HepG2 (cell line): ENCODE results near the gene ID3. TPM values are rescaled to one million over a fixed set of nuclear protein-coding genes. Genes with fewer than 3 reads are reported as not detected.
A peak's percentile ranks its signal among the peaks of the same experiment; 100 is the strongest.

Experiments
- AFF4 ChIP-seq: sonication (generic); formaldehyde crosslinking; IDR thresholded peaks from 2 replicates; pipeline ENCODE4 v1.4.0; 2020; ENCODE audit warnings: missing genetic modification reagents
- CHD2 ChIP-seq: IDR thresholded peaks from 2 replicates; pipeline ENCODE4 v1.6.1; 2011; ENCODE audit warnings: low read depth, low read length, improper control_type of control experiment
- CHD4 ChIP-seq: fragments of 200-600 bp; sonication (generic); IDR thresholded peaks from 2 replicates; pipeline ENCODE4 v1.7.0; 2017; ENCODE audit warnings: mild to moderate bottlenecking, low read length, borderline replicate concordance
- CREB1 ChIP-seq, 2 experiments: fragments of 450-650 bp in 1 of 2; IDR thresholded peaks; 2 replicates each; pipeline ENCODE4 v1.6.1; 2016 to 2017; ENCODE audit warnings: control low read depth in 1 of 2, mild to moderate bottlenecking in 1 of 2, missing compliant biosample characterization in 1 of 2, missing genetic modification characterization in 1 of 2
- CREB3 ChIP-seq: sonication (generic); formaldehyde crosslinking; IDR thresholded peaks from 2 replicates; pipeline ENCODE4 v1.5.0; 2020; ENCODE audit warnings: missing genetic modification reagents
- FOSL2 ChIP-seq: sonication (generic); formaldehyde crosslinking; IDR thresholded peaks from 2 replicates; pipeline ENCODE4 v1.4.0; 2020; ENCODE audit warnings: missing genetic modification reagents
- FOXK1 ChIP-seq: sonication (generic); formaldehyde crosslinking; IDR thresholded peaks from 2 replicates; pipeline ENCODE4 v1.4.0; 2020; ENCODE audit warnings: low read depth, missing genetic modification reagents, borderline replicate concordance
- HNF4A ChIP-seq: sonication (generic); formaldehyde crosslinking; IDR thresholded peaks from 2 replicates; pipeline ENCODE4 v1.4.0; 2020; ENCODE audit warnings: missing genetic modification reagents
- HNF4G ChIP-seq, 2 experiments: sonication (generic) in 1 of 2; formaldehyde crosslinking in 1 of 2; IDR thresholded peaks; 2 replicates each; pipeline versions ENCODE4 v1.4.0 to v1.6.1; 2011 to 2020; ENCODE audit warnings: borderline replicate concordance in 2 of 2, low read depth in 2 of 2, mild to moderate bottlenecking in 2 of 2, low read length in 1 of 2, missing genetic modification reagents in 1 of 2, moderate library complexity in 1 of 2
- IRX3 ChIP-seq: sonication (generic); formaldehyde crosslinking; IDR thresholded peaks from 2 replicates; pipeline ENCODE4 v1.8.1; 2023; ENCODE audit warnings: mild to moderate bottlenecking, low read depth, missing genetic modification reagents, borderline replicate concordance
- KDM5A ChIP-seq: fragments of 200-600 bp; sonication (generic); IDR thresholded peaks from 2 replicates; pipeline ENCODE4 v1.7.0; 2018; ENCODE audit warnings: antibody characterized with exemption, mild to moderate bottlenecking, low read length, borderline replicate concordance
- KLF16 ChIP-seq, 2 experiments: sonication (generic) in 1 of 2; formaldehyde crosslinking in 1 of 2; IDR thresholded peaks; 2 replicates each; pipeline versions ENCODE4 v1.6.1 to v1.8.0; 2016 to 2023; ENCODE audit warnings: missing genetic modification reagents in 2 of 2, missing compliant biosample characterization in 1 of 2
- NBN ChIP-seq: fragments of 450-650 bp; conservative IDR thresholded peaks from 2 replicates; pipeline ENCODE4 v1.6.1; 2017
- NR2F1 ChIP-seq, 2 experiments: fragments of 450-650 bp in 1 of 2; formaldehyde crosslinking in 1 of 2; IDR thresholded peaks; 2 replicates each; pipeline versions ENCODE4 v1.5.0 to v1.6.1; 2016 to 2020; ENCODE audit warnings: mild to moderate bottlenecking in 1 of 2, missing compliant biosample characterization in 1 of 2, missing genetic modification reagents in 1 of 2, moderate library complexity in 1 of 2
- PHF5A ChIP-seq: IDR thresholded peaks from one replicate; pipeline ENCODE4 v1.6.1; 2018; ENCODE audit warnings: low read depth, missing genetic modification reagents; ENCODE audit not compliant: unreplicated experiment
- ZBTB21 ChIP-seq: sonication (generic); formaldehyde crosslinking; IDR thresholded peaks from 2 replicates; pipeline ENCODE4 v1.4.0; 2020; ENCODE audit warnings: missing genetic modification reagents
- ZNF607 ChIP-seq: sonication (generic); formaldehyde crosslinking; IDR thresholded peaks from 2 replicates; pipeline ENCODE4 v1.5.1; 2020; ENCODE audit warnings: missing genetic modification reagents, mild to moderate bottlenecking, borderline replicate concordance
- ZNF672 ChIP-seq: sonication (generic); formaldehyde crosslinking; IDR thresholded peaks from 2 replicates; pipeline ENCODE4 v1.8.1; 2022; ENCODE audit warnings: missing genetic modification reagents
- ZNF75D ChIP-seq: sonication (generic); formaldehyde crosslinking; IDR thresholded peaks from 2 replicates; pipeline ENCODE4 v1.8.1; 2023; ENCODE audit warnings: missing genetic modification reagents, mild to moderate bottlenecking, borderline replicate concordance
- ZNF761 ChIP-seq: sonication (generic); formaldehyde crosslinking; conservative IDR thresholded peaks from 2 replicates; pipeline ENCODE4 v1.4.0; 2020; ENCODE audit warnings: mild to moderate bottlenecking, missing genetic modification reagents
- ZNF839 ChIP-seq: sonication (generic); formaldehyde crosslinking; IDR thresholded peaks from 2 replicates; pipeline ENCODE4 v1.4.0; 2020; ENCODE audit warnings: missing genetic modification reagents, mild to moderate bottlenecking, borderline replicate concordance
- ZXDC ChIP-seq: sonication (generic); formaldehyde crosslinking; IDR thresholded peaks from 2 replicates; pipeline ENCODE4 v1.5.0; 2020; ENCODE audit warnings: mild to moderate bottlenecking, missing genetic modification reagents
- polyA plus RNA-seq, 8 experiments: library from polyadenylated mRNA; depleted of rRNA in 3 of 8; stranded (reverse) in 7 of 8; unstranded in 1 of 8; fragments of >200 nt; fragmentation: Illumina TruSeq in 4 of 8; extraction: Trizol in 4 of 8; gene quantifications; 2 replicates each; pipeline versions ENCODE4 v1.2.1 to v1.2.3, GENCODE V29; 2011 to 2016; ENCODE audit warnings: low read depth in 4 of 8, missing spikeins in 1 of 8, mixed read lengths in 1 of 8; ENCODE audit not compliant: insufficient read depth in 1 of 8
- total RNA-seq, 5 experiments: library from RNA; depleted of rRNA; stranded (reverse); fragments of >200 nt; fragmentation: Illumina TruSeq; extraction: Trizol; gene quantifications; 2 replicates each; pipeline ENCODE4 v1.2.3, GENCODE V29; 2016; ENCODE audit warnings: low read depth in 1 of 5

ID3 gene
- total and polyA plus RNA-seq, 2 of the 13 experiments (the other 11 are each of a cell fraction or from before 2014, with no cell fraction given), result 64.8 to 115 TPM

GRCh38 chr1:23558140-23558871 lies 995 bp downstream of the ID3 start (continued):
- TF ChIP-seq AFF4 (CRISPR knock-in tag) (peak; percentile 72; the same call in 1 of the 2 replicates), CREB1 (IDR thresholded peaks at IDR 0.05) (no peak), CREB1 (CRISPR knock-in tag; IDR thresholded peaks at IDR 0.05) (peak; percentile 89), ZNF761 (no peak; the same call in 1 of the 2 replicates), ZNF672 (no peak), IRX3 (CRISPR knock-in tag) (no peak), HNF4A (peak; percentile 63; the same call in 1 of the 2 replicates), ZBTB21 (CRISPR knock-in tag) (no peak), FOSL2 (no peak), ZNF607 (CRISPR knock-in tag) (no peak), KLF16 (CRISPR knock-in tag; IDR thresholded peaks at IDR 0.05) (no peak), KDM5A (0 out of 2 replicates have a peak, but pooled peaks have one; percentile 1), ZNF75D (CRISPR knock-in tag) (no peak), HNF4G (IDR thresholded peaks at IDR 0.05; ENCODE audit: borderline replicate concordance, low read depth, low read length) (no peak), HNF4G (CRISPR knock-in tag; IDR thresholded peaks at IDR 0.05; ENCODE audit: borderline replicate concordance, low read depth) (peak; percentile 55; the same call in 1 of the 2 replicates), NBN (no peak), NR2F1 (CRISPR knock-in tag; IDR thresholded peaks at IDR 0.05) (no peak), CREB3 (CRISPR knock-in tag) (no peak), ZNF839 (CRISPR knock-in tag) (no peak), CHD2 (no peak), FOXK1 (CRISPR knock-in tag) (no peak), ZXDC (CRISPR knock-in tag) (peak; percentile 82), CHD4 (no peak), PHF5A (CRISPR knock-in tag) (no peak)
